ENCODE results near the gene TNPO3. TPM values are rescaled to one million over a fixed set of nuclear protein-coding genes. Genes with fewer than 3 reads are reported as not detected.

TNPO3 gene
- total and polyA plus RNA-seq, 9 donors, result 24.9 to 32.7 (median 29.9) TPM

DNA sequence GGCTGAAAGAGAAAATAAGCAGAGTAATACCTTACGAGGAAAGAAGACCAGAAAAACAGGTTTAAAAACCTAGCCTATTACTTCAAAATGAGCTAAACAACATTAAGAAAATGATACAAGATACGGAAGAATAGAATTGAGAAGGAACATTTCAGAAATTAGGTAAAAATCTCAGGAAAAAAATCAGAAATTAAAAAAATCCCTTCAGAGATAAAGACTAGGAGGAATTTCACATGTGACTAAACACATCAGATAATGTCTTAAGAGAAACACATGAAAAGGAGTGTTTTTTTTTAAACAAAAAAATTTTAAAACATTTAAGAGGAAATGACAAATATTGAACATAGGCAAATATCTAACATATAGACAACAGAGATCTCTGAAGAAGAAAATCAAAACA lies 33.3 kb downstream of the TNPO3 start:
- H3K27ac ChIP-seq (ENCODE audit: low read length), result no peak overlapping the region
- no peaks in the 10 kb centered on the region for H3K36me3 ChIP-seq (ENCODE audit: control insufficient read depth, insufficient read depth, low read length)
- no peak overlapping the region for H3K4me3 ChIP-seq (ENCODE audit: low read length)
- no peaks in the 10 kb centered on the region for H3K9me3 ChIP-seq (replicated peaks; ENCODE audit: control insufficient read depth, low read depth, low read length)
- no peak for DNase-seq
- H3K27me3 ChIP-seq (ENCODE audit: control insufficient read depth, insufficient read depth, low read length), result no peaks in the 10 kb centered on the region
- no peaks in the 10 kb centered on the region for H3K4me1 ChIP-seq (ENCODE audit: control insufficient read depth, insufficient read depth, low read length)
- no CpG with 5 or more reads among the region's 2 CpGs for WGBS (ENCODE audit: insufficient coverage)

DNA sequence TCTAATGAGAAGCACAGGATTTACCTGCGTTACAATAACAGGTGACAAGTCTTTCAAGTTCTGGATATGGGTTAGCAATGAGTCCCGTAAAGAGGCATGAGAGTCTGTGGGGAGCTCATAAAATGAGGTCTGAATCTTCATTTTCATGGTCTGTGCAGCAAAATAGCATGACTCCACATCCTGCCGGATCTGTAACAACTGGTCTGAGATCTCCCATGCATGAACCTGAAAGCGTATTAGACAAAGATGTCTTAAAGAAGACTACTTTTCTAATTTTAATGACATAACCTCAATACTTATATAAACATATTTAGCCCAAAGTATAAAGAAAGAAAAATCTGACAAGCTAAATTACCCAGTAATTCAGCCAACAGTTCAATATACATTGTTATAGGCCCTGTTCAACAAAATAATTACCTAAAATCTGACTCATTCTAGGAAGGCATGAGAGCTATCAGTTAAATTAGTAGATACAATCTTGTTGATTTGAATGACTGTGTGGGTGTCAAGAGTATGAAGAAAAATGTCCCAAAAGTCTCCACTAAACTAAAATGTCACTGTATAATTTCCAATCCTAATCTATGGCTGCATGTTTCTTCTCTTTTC lies 36.9 kb downstream of the TNPO3 start:
- H3K36me3 ChIP-seq (ENCODE audit: control insufficient read depth, insufficient read depth, low read length), result peaks cover 15% of the 10 kb centered on the region
- no peak for DNase-seq
- H3K27ac ChIP-seq (ENCODE audit: low read length), result no peak overlapping the region
- no peaks in the 10 kb centered on the region for H3K9me3 ChIP-seq (replicated peaks; ENCODE audit: control insufficient read depth, low read depth, low read length)
- no peak overlapping the region for H3K4me3 ChIP-seq (ENCODE audit: low read length)
- WGBS (ENCODE audit: insufficient coverage), result 81% methylated on average over 2 of the region's 4 CpGs
- H3K4me1 ChIP-seq (ENCODE audit: control insufficient read depth, insufficient read depth, low read length), result no peaks in the 10 kb centered on the region
- H3K27me3 ChIP-seq (ENCODE audit: control insufficient read depth, insufficient read depth, low read length), result no peaks in the 10 kb centered on the region

DNA sequence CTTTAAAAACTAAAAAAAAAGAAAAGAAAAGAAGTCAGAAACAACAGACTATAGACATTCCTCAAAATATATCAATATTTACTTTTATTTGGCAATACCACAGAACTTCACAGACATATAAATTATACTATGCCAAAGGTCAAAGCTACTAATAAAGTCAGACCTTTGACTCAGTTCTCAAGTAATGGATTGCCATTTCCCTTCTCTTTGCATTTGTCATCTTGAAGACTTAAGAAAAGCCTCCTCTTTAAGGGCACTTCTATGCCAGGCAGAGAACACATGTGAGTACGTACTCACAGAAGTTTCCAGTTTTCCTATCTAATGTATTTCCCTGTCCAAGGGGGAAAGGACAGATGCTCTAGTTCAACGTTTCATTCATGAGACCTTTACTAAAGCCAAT lies 37.6 kb downstream of the TNPO3 start:
- no peak overlapping the region for H3K4me3 ChIP-seq (ENCODE audit: low read length)
- peaks cover 15% of the 10 kb centered on the region for H3K36me3 ChIP-seq (ENCODE audit: control insufficient read depth, insufficient read depth, low read length)
- DNase-seq, result no peak
- H3K4me1 ChIP-seq (ENCODE audit: control insufficient read depth, insufficient read depth, low read length), result no peaks in the 10 kb centered on the region
- no peaks in the 10 kb centered on the region for H3K27me3 ChIP-seq (ENCODE audit: control insufficient read depth, insufficient read depth, low read length)
- WGBS (ENCODE audit: insufficient coverage), result no CpG with 5 or more reads among the region's 2 CpGs
- H3K9me3 ChIP-seq (replicated peaks; ENCODE audit: control insufficient read depth, low read depth, low read length), result no peaks in the 10 kb centered on the region
- H3K27ac ChIP-seq (ENCODE audit: low read length), result no peak overlapping the region

DNA sequence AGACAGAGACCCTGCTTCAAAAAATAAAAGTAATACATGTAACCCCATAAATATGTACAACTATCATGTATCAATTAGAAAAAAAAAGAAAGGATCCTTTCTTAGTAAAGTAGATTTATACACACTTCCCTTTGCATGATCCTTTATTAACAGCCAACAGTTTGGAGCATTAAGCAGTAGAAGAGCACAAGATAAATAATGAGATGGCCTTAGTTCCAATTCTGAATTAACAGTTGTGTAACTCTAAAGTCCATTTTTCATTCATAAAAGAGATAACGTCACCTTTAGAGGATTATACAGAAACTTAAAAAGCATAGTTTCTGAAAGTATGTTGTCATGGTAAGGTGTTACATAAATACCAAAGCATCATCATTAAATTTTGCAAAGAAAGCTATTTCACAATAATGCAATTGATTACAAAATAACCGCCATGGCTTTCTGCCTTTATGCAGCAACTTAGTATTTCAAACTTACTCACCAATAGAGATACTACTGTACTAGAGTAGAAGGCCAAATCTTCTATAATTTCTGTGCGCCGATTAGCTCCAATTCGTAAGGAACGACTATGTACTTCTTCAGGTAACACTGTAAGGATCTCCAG lies 40.3 kb downstream of the TNPO3 start:
- Histone ChIP-seq H3K9me3 (replicated peaks; ENCODE audit: control insufficient read depth, low read depth, low read length) (no peaks in the 10 kb centered on the region), H3K4me3 (ENCODE audit: low read length) (no peak overlapping the region), H3K4me1 (ENCODE audit: control insufficient read depth, insufficient read depth, low read length) (no peaks in the 10 kb centered on the region), H3K27me3 (ENCODE audit: control insufficient read depth, insufficient read depth, low read length) (no peaks in the 10 kb centered on the region), H3K27ac (ENCODE audit: low read length) (no peak overlapping the region), H3K36me3 (ENCODE audit: control insufficient read depth, insufficient read depth, low read length) (peaks cover 20% of the 10 kb centered on the region)
- WGBS (ENCODE audit: insufficient coverage), result no CpG with 5 or more reads among the region's 6 CpGs
- DNase-seq, result no peak

DNA sequence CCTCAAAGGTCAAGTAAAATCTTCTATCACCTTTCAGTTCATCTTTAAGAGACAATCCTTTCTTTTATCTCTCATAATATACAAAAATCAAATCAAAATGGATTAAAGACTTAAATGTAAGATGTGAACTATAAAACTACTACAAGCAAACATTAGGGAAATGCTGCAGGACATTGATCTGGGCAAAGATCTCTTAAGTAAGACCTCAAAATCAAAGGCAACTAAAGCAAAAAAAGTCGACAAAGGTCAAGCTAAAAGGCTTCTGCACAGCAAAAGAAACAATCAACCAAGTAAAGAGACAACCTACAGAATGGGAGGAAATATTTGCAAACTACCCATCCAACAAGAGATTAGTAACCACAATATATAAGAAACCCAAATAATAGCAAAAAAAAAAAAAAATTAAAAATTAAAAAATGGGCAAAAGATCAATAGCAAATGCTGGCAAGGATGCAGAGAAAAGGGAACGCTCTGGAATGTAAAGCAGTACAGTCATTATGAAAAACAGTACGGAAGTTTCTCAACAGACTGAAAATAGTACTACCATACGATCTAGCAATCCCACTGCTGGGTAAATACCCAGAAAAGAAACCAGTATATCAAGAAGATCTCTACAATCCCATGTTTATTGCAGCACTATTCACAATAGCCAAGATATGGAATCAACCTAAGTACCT lies 41.7 kb downstream of the TNPO3 start:
- H3K36me3 ChIP-seq (ENCODE audit: control insufficient read depth, insufficient read depth, low read length), result peaks cover 23% of the 10 kb centered on the region
- no peak overlapping the region for H3K27ac ChIP-seq (ENCODE audit: low read length)
- WGBS (ENCODE audit: insufficient coverage), result no CpG with 5 or more reads among the region's 4 CpGs
- H3K4me3 ChIP-seq (ENCODE audit: low read length), result no peak overlapping the region
- no peaks in the 10 kb centered on the region for H3K27me3 ChIP-seq (ENCODE audit: control insufficient read depth, insufficient read depth, low read length)
- no peaks in the 10 kb centered on the region for H3K4me1 ChIP-seq (ENCODE audit: control insufficient read depth, insufficient read depth, low read length)
- no peak for DNase-seq
- no peaks in the 10 kb centered on the region for H3K9me3 ChIP-seq (replicated peaks; ENCODE audit: control insufficient read depth, low read depth, low read length)

DNA sequence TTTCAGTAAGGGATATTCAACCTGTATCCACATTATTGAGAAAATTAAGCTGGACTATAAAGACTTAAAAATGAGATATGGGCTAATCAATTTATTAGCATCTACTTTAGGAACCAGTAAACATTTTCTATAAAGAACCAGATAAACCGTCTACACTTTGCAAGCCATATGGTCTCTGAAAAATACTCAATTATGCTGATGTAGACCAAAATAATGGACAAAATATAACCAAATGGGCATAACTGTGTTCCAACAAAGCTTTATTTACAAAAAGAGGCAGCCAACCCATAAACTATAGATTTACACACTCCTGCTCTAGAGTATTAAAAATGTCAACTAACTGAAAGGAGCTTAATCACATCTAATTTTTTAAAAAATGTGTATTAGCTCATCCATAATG lies 42.3 kb downstream of the TNPO3 start:
- peaks cover 23% of the 10 kb centered on the region for H3K36me3 ChIP-seq (ENCODE audit: control insufficient read depth, insufficient read depth, low read length)
- WGBS (ENCODE audit: insufficient coverage), result no CpG with 5 or more reads among the region's 1 CpG

DNA sequence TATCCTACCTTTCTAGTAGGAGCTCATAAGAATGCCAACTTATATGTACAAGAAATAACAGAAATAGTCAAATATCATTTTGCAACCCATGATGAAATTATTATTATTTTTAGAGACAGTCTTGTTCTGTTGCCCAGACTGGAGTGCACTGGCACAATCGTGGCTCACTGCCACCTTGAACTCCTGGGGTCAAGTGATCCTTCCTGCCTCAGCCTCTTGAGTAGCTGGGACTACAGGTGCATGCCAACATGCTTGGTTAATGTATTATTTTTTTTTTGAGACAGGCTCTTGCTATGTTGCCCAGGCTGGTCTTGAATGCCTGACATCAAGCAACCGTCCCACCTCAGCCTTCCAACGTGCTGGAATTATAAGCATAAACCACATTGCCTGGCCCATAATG lies 44.8 kb downstream of the TNPO3 start:
- no peak overlapping the region for H3K27ac ChIP-seq (ENCODE audit: low read length)
- H3K36me3 ChIP-seq (ENCODE audit: control insufficient read depth, insufficient read depth, low read length), result peaks cover 17% of the 10 kb centered on the region
- WGBS (ENCODE audit: insufficient coverage), result 86% methylated on average over 1 of the region's 3 CpGs
- H3K4me3 ChIP-seq (ENCODE audit: low read length), result no peak overlapping the region
- H3K9me3 ChIP-seq (replicated peaks; ENCODE audit: control insufficient read depth, low read depth, low read length), result no peaks in the 10 kb centered on the region
- no peaks in the 10 kb centered on the region for H3K4me1 ChIP-seq (ENCODE audit: control insufficient read depth, insufficient read depth, low read length)
- no peak for DNase-seq
- H3K27me3 ChIP-seq (ENCODE audit: control insufficient read depth, insufficient read depth, low read length), result no peaks in the 10 kb centered on the region

More for the DNA sequence above, 42.3 kb downstream of the TNPO3 start:
- Histone ChIP-seq H3K9me3 (replicated peaks; ENCODE audit: control insufficient read depth, low read depth, low read length) (no peaks in the 10 kb centered on the region), H3K4me1 (ENCODE audit: control insufficient read depth, insufficient read depth, low read length) (no peaks in the 10 kb centered on the region), H3K27me3 (ENCODE audit: control insufficient read depth, insufficient read depth, low read length) (no peaks in the 10 kb centered on the region), H3K27ac (ENCODE audit: low read length) (no peak overlapping the region), H3K4me3 (ENCODE audit: low read length) (no peak overlapping the region)
- no peak for DNase-seq

DNA sequence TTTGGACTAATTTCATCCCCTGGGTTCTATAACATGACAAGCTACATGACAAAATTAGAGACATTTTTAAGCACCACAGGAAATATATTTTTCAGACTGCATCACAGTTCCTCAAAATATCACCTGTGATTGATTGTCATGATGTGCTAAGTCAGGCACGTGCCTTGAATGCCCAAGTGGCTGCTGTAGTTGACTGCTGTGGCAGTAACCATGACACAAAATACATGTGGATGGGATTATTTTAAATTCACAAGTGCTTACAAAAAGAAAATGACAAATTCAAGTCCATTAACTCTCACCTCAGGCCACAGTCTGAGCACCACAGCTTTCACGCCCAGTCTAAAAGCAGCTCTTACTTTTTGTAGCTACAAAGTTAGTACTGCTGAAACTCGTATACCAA lies 45.5 kb downstream of the TNPO3 start:
- DNase-seq, result no peak
- no peaks in the 10 kb centered on the region for H3K9me3 ChIP-seq (replicated peaks; ENCODE audit: control insufficient read depth, low read depth, low read length)
- no peak overlapping the region for H3K4me3 ChIP-seq (ENCODE audit: low read length)
- 60% methylated on average over 1 of the region's 3 CpGs for WGBS (ENCODE audit: insufficient coverage)
- H3K36me3 ChIP-seq (ENCODE audit: control insufficient read depth, insufficient read depth, low read length), result peaks cover 16% of the 10 kb centered on the region
- no peaks in the 10 kb centered on the region for H3K27me3 ChIP-seq (ENCODE audit: control insufficient read depth, insufficient read depth, low read length)
- no peak overlapping the region for H3K27ac ChIP-seq (ENCODE audit: low read length)
- H3K4me1 ChIP-seq (ENCODE audit: control insufficient read depth, insufficient read depth, low read length), result no peaks in the 10 kb centered on the region

DNA sequence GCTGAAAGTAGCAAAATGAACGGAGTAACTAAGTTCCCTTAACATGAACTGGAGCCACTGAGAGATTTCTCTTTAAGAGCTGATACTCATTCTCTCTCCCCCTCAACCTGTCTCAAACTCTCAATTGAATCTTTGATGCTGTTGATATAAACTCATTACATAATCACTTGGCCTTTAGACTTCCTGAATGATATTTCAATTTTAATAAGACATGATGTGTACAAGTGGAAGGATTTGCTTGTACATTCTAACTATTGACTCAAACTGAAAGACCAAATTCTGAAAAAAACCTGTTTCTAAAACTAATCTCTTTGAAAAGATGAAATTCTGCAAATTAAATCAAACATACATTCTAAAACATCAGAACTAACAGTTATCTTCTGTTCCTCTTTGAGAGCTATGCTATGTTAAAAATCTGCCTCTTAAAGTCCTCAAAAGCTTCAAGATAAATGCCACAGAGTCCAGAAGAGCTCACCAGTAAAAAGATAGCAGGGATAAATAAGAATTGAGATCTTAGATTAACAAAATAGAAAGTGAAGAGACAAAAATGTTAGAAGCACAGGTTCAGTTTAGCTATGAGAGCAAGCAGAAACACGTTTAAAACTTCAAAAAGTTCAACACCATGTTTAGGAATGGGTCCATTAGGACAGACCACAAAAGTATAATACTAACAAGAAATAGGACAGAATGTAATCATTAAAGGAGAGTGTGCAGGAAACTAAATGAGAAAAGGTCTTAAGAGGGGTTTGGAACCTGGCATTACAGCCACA lies 46.1 kb downstream of the TNPO3 start:
- no peak overlapping the region for H3K27ac ChIP-seq (ENCODE audit: low read length)
- no peaks in the 10 kb centered on the region for H3K27me3 ChIP-seq (ENCODE audit: control insufficient read depth, insufficient read depth, low read length)
- no peaks in the 10 kb centered on the region for H3K4me1 ChIP-seq (ENCODE audit: control insufficient read depth, insufficient read depth, low read length)
- peaks cover 11% of the 10 kb centered on the region for H3K36me3 ChIP-seq (ENCODE audit: control insufficient read depth, insufficient read depth, low read length)
- 80% methylated on average over 1 of the region's 2 CpGs for WGBS (ENCODE audit: insufficient coverage)
- no peak for DNase-seq
- no peaks in the 10 kb centered on the region for H3K9me3 ChIP-seq (replicated peaks; ENCODE audit: control insufficient read depth, low read depth, low read length)
- H3K4me3 ChIP-seq (ENCODE audit: low read length), result no peak overlapping the region

DNA sequence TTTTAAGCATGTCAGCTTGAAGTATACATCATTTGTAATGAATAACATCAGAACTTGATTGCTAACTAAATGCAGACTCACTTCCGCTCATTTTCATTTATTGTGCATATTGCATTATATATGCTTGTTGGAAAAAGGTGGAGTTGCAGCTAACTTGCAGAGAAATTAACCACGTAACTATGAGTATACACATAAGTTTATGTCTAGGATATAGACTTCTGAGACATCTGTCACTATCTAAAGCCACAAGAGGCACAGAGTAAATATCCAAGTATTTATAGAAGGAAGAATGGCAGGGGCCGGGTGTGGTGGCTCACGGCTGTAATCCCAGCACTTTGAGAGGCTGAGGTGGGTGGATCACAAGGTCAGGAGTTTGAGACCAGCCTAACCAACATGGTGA lies 47.3 kb downstream of the TNPO3 start:
- no peak for DNase-seq
- H3K36me3 ChIP-seq (ENCODE audit: control insufficient read depth, insufficient read depth, low read length), result peaks cover 8% of the 10 kb centered on the region
- no peaks in the 10 kb centered on the region for H3K9me3 ChIP-seq (replicated peaks; ENCODE audit: control insufficient read depth, low read depth, low read length)
- no peaks in the 10 kb centered on the region for H3K27me3 ChIP-seq (ENCODE audit: control insufficient read depth, insufficient read depth, low read length)
- no peak overlapping the region for H3K4me3 ChIP-seq (ENCODE audit: low read length)
- no peaks in the 10 kb centered on the region for H3K4me1 ChIP-seq (ENCODE audit: control insufficient read depth, insufficient read depth, low read length)
- no CpG with 5 or more reads among the region's 4 CpGs for WGBS (ENCODE audit: insufficient coverage)
- H3K27ac ChIP-seq (ENCODE audit: low read length), result no peak overlapping the region
